ENCODE results near the gene SEMA3E. TPM values are rescaled to one million over a fixed set of nuclear protein-coding genes. Genes with fewer than 3 reads are reported as not detected.
A peak's percentile ranks its signal among the peaks of the same experiment; 100 is the strongest.
"Not testable (repeated sequence)": the region's sequence is repeated elsewhere in the genome, so short reads cannot be mapped to it uniquely, and the experiment has no call there.

SEMA3E gene
- total RNA-seq, 4 donors from 2014 or later: 10.1 to 29.2 (median 15.8) TPM

- TF ChIP-seq POLR2A (IDR thresholded peaks at IDR 0.05; ENCODE audit: low read depth): no peak
- TF ChIP-seq, protein P1, sequence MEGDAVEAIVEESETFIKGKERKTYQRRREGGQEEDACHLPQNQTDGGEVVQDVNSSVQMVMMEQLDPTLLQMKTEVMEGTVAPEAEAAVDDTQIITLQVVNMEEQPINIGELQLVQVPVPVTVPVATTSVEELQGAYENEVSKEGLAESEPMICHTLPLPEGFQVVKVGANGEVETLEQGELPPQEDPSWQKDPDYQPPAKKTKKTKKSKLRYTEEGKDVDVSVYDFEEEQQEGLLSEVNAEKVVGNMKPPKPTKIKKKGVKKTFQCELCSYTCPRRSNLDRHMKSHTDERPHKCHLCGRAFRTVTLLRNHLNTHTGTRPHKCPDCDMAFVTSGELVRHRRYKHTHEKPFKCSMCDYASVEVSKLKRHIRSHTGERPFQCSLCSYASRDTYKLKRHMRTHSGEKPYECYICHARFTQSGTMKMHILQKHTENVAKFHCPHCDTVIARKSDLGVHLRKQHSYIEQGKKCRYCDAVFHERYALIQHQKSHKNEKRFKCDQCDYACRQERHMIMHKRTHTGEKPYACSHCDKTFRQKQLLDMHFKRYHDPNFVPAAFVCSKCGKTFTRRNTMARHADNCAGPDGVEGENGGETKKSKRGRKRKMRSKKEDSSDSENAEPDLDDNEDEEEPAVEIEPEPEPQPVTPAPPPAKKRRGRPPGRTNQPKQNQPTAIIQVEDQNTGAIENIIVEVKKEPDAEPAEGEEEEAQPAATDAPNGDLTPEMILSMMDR (IDR thresholded peaks at IDR 0.05): no peak
- no peak for TF ChIP-seq POLR2AphosphoS5 (IDR thresholded peaks at IDR 0.05)
- no peak for TF ChIP-seq EP300 (IDR thresholded peaks at IDR 0.05)
- no peak for DNase-seq (ENCODE audit: extremely low spot score)
- intact Hi-C loops (cut with DNase I): no loop called here
- Histone ChIP-seq H3K4me1 (peaks cover 0 to 15% (median 4%) of the 10 kb centered on the region in 4 donors), H3K36me3 (no peaks in the 10 kb centered on the region), H3K27ac (replicated peaks in 1 of 4) (no peak overlapping the region), H3K27me3 (no peaks in the 10 kb centered on the region), H3K9me3 (no peaks in the 10 kb centered on the region), H3K4me3 (no peak overlapping the region)
- 81% methylated on average over 4 of the region's 4 CpGs for WGBS
These were observed 32.4 kb upstream of the SEMA3E start for GRCh38 chr7:83681200-83681778.

GRCh38 chr7:83677180-83677866 lies 28.4 kb upstream of the SEMA3E start:
- WGBS: 29% methylated on average over 4 of the region's 4 CpGs
- intact Hi-C loops (cut with DNase I): no loop called here
- Histone ChIP-seq H3K27me3 (no peaks in the 10 kb centered on the region), H3K9me3 (no peaks in the 10 kb centered on the region), H3K27ac (replicated peaks in 1 of 4) (no peak overlapping the region), H3K36me3 (no peaks in the 10 kb centered on the region), H3K4me1 (peaks cover 0 to 15% (median 4%) of the 10 kb centered on the region in 4 donors), H3K4me3 (no peak overlapping the region)
- TF ChIP-seq POLR2AphosphoS5 (IDR thresholded peaks at IDR 0.05): peak in 1 of 2 donors; percentile 65
- TF ChIP-seq, protein P1 (IDR thresholded peaks at IDR 0.05): no peak
- no peak for DNase-seq (ENCODE audit: extremely low spot score)

DNA sequence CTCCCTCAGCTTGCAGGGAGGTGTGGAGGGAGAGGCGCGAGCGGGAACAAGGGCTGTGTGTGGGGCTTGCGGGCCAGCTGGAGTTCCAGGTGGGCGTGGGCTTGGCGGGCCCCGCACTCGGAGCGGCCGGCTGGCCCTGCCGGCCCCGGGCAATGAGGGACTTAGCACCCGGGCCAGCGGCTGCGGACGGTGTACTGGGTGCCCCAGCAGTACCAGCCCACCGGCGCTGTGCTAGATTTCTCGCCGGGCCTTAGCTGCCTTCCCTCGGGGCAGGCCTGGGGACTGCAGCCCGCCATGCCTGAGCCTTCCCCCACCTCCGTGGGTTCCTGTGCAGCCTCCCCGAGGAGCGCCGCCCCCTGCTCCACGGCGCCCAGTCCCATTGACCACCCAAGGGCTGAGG lies 24.4 kb upstream of the SEMA3E start:
- no CpG with 5 or more reads among the region's 28 CpGs for WGBS

GRCh38 chr7:83672157-83672556 lies 23.2 kb upstream of the SEMA3E start:
- intact Hi-C loops (cut with DNase I): no loop called here

More for the DNA sequence above, 24.4 kb upstream of the SEMA3E start:
- H3K4me1 ChIP-seq: peaks cover 0 to 15% (median 4%) of the 10 kb centered on the region in 4 donors
- H3K4me3 ChIP-seq; H3K27ac ChIP-seq (replicated peaks in 1 of 4); intact Hi-C loops (cut with DNase I); H3K27me3 ChIP-seq; H3K36me3 ChIP-seq; H3K9me3 ChIP-seq; DNase-seq (ENCODE audit: extremely low spot score): not testable (repeated sequence)

DNA sequence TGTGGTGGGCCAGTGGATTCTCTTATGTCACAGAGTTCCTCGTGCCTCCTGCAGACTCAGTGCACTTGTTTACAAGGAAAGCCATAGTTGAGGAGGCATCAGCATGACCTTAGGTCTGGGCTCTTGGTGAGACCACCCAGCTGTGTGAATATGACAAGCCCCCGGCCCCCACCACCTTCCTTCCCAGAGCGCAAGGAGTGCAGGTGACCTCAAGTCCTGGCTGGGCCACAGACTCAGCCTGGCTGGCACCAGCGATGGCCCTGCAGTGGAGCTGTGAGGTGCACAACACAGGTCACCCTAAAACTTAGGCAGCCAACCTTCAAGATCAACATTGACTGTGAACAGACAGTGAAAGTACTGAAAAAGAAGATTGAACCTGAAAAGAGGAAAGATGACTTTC lies 14.2 kb upstream of the SEMA3E start:
- TF ChIP-seq EP300 (IDR thresholded peaks at IDR 0.05) (no peak), POLR2AphosphoS5 (IDR thresholded peaks at IDR 0.05) (no peak), POLR2A (IDR thresholded peaks at IDR 0.05; ENCODE audit: low read depth) (no peak)
- TF ChIP-seq, protein P1 (IDR thresholded peaks at IDR 0.05): no peak
- H3K36me3 ChIP-seq: no peaks in the 10 kb centered on the region
- H3K9me3 ChIP-seq: no peaks in the 10 kb centered on the region
- no peaks in the 10 kb centered on the region for H3K4me1 ChIP-seq
- 96% methylated on average over 4 of the region's 4 CpGs for WGBS
- no peaks in the 10 kb centered on the region for H3K27me3 ChIP-seq
- no peak for DNase-seq (ENCODE audit: extremely low spot score)
- intact Hi-C loops (cut with DNase I): no loop called here
- no peak overlapping the region for H3K27ac ChIP-seq (replicated peaks in 1 of 4)
- H3K4me3 ChIP-seq: no peak overlapping the region

More at GRCh38 chr7:83672157-83672556, 23.2 kb upstream of the SEMA3E start:
- H3K27me3 ChIP-seq: no peaks in the 10 kb centered on the region
- H3K4me1 ChIP-seq: peaks cover 0 to 8% (median 2%) of the 10 kb centered on the region in 4 donors
- no peak overlapping the region for H3K27ac ChIP-seq (replicated peaks in 1 of 4)
- no peaks in the 10 kb centered on the region for H3K9me3 ChIP-seq
- DNase-seq (ENCODE audit: extremely low spot score): no peak
- TF ChIP-seq, protein P1 (IDR thresholded peaks at IDR 0.05): no peak
- TF ChIP-seq POLR2AphosphoS5 (IDR thresholded peaks at IDR 0.05): no peak
- no peak for TF ChIP-seq EP300 (IDR thresholded peaks at IDR 0.05)
- no peak for TF ChIP-seq POLR2A (IDR thresholded peaks at IDR 0.05; ENCODE audit: low read depth)
- no peak overlapping the region for H3K4me3 ChIP-seq
- 88% methylated on average over 2 of the region's 2 CpGs for WGBS
- no peaks in the 10 kb centered on the region for H3K36me3 ChIP-seq
